SK-N-SH treated with all-trans-retinoic acid at 6 μM for 48 hours (cell line): ENCODE data around the gene UBE2V1.

Experiments
- ATAC-seq: fragments of 200-7000 bp; cut with Tn5 transposase; 3 replicates; pipeline ENCODE4 v1.9.1; 2020; ENCODE audit warnings: mild to moderate bottlenecking, moderate library complexity
- ARNTL ChIP-seq: fragments of 450-650 bp; formaldehyde crosslinking; IDR thresholded peaks from 2 replicates; pipeline ENCODE4 v1.5.0; 2020; ENCODE audit warnings: low read depth, mild to moderate bottlenecking, moderate library complexity, borderline replicate concordance
- BACH2 ChIP-seq: fragments of 250-450 bp; sonication (Bioruptor Pico); IDR thresholded peaks from 2 replicates; pipeline ENCODE4 v1.9.0; 2021; ENCODE audit warnings: mild to moderate bottlenecking, borderline replicate concordance
- CREB5 ChIP-seq: fragments of 250-450 bp; sonication (Bioruptor Pico); IDR thresholded peaks from 2 replicates; pipeline ENCODE4 v1.5.1; 2020; ENCODE audit warnings: low read depth, mild to moderate bottlenecking, moderate library complexity
- CSDC2 ChIP-seq: fragments of 250-450 bp; sonication (Bioruptor Pico); IDR thresholded peaks from 2 replicates; pipeline ENCODE4 v1.5.0; 2020; ENCODE audit warnings: mild to moderate bottlenecking, moderate library complexity
- ESRRG ChIP-seq: fragments of 250-450 bp; sonication (Bioruptor Pico); IDR thresholded peaks from 2 replicates; pipeline ENCODE4 v1.6.1; 2021; ENCODE audit warnings: mild to moderate bottlenecking
- GLIS3 ChIP-seq: fragments of 250-450 bp; sonication (Bioruptor Pico); IDR thresholded peaks from 2 replicates; pipeline ENCODE4 v1.5.0; 2020; ENCODE audit warnings: mild to moderate bottlenecking, moderate library complexity
- ISL1 ChIP-seq: fragments of 250-450 bp; sonication (Bioruptor Pico); IDR thresholded peaks from 2 replicates; pipeline ENCODE4 v2.1.2; 2022; ENCODE audit warnings: mild to moderate bottlenecking, moderate library complexity
- OSR1 ChIP-seq: fragments of 250-450 bp; sonication (Bioruptor Pico); IDR thresholded peaks from 2 replicates; pipeline ENCODE4 v1.8.0; 2022; ENCODE audit warnings: moderate library complexity, mild to moderate bottlenecking, inconsistent platforms
- PATZ1 ChIP-seq: fragments of 250-450 bp; sonication (Bioruptor Pico); IDR thresholded peaks from 2 replicates; pipeline ENCODE4 v1.8.0; 2020; ENCODE audit warnings: mild to moderate bottlenecking, moderate library complexity, borderline replicate concordance
- POU6F1 ChIP-seq: fragments of 250-450 bp; sonication (Bioruptor Pico); IDR thresholded peaks from 2 replicates; pipeline ENCODE4 v1.8.0; 2021; ENCODE audit warnings: low read depth, mild to moderate bottlenecking, moderate library complexity, borderline replicate concordance
- PPARA ChIP-seq: fragments of 250-450 bp; sonication (Bioruptor Pico); IDR thresholded peaks from 2 replicates; pipeline ENCODE4 v1.5.0; 2020; ENCODE audit warnings: mild to moderate bottlenecking, borderline replicate concordance
- RARB ChIP-seq: fragments of 250-450 bp; sonication (Bioruptor Pico); IDR thresholded peaks from 2 replicates; pipeline ENCODE4 v1.8.0; 2021; ENCODE audit warnings: mild to moderate bottlenecking, moderate library complexity
- SNAI2 ChIP-seq: fragments of 250-450 bp; sonication (Bioruptor Pico); IDR thresholded peaks from 2 replicates; pipeline ENCODE4 v1.5.0; 2020; ENCODE audit warnings: mild to moderate bottlenecking, moderate library complexity
- TOX ChIP-seq: fragments of 250-450 bp; sonication (Bioruptor Pico); IDR thresholded peaks from 2 replicates; pipeline ENCODE4 v1.8.0; 2021; ENCODE audit warnings: mild to moderate bottlenecking, moderate library complexity, borderline replicate concordance
- TSHZ2 ChIP-seq: fragments of 250-450 bp; sonication (Bioruptor Pico); IDR thresholded peaks from 2 replicates; pipeline ENCODE4 v1.5.0; 2020; ENCODE audit warnings: mild to moderate bottlenecking, moderate library complexity
- ZC3H10 ChIP-seq: fragments of 250-450 bp; sonication (Bioruptor Pico); IDR thresholded peaks from 2 replicates; pipeline ENCODE4 v1.5.1; 2021; ENCODE audit warnings: mild to moderate bottlenecking, moderate library complexity
- ZFP3 ChIP-seq: fragments of 250-450 bp; sonication (Bioruptor Pico); IDR thresholded peaks from 2 replicates; pipeline ENCODE4 v1.5.0; 2020; ENCODE audit warnings: mild to moderate bottlenecking, moderate library complexity
- ZFP30 ChIP-seq: fragments of 450-650 bp; formaldehyde crosslinking; IDR thresholded peaks from 2 replicates; pipeline ENCODE4 v1.5.0; 2022; ENCODE audit warnings: mild to moderate bottlenecking, moderate library complexity
- ZNF565 ChIP-seq: fragments of 450-650 bp; formaldehyde crosslinking; conservative IDR thresholded peaks from 2 replicates; pipeline ENCODE4 v1.5.0; 2020; ENCODE audit warnings: low read depth, mild to moderate bottlenecking, moderate library complexity
- ZNF70 ChIP-seq: fragments of 450-650 bp; formaldehyde crosslinking; IDR thresholded peaks from 2 replicates; pipeline ENCODE4 v1.5.0; 2020; ENCODE audit warnings: mild to moderate bottlenecking, moderate library complexity
- TF ChIP-seq, protein P1 (sequence below): fragments of 250-450 bp; sonication (Bioruptor Pico); IDR thresholded peaks from 2 replicates; pipeline ENCODE4 v1.5.1; 2021; ENCODE audit warnings: mild to moderate bottlenecking, moderate library complexity

Gene UBE2V1

GRCh38 chr20:50098259-50098658, 14.7 kb downstream of the UBE2V1 start:
- no peak for TF ChIP-seq OSR1 (CRISPR knock-in tag)
- TF ChIP-seq BACH2 (CRISPR knock-in tag), result no peak
- no peak for TF ChIP-seq POU6F1 (CRISPR knock-in tag)
- TF ChIP-seq SNAI2, result no peak
- TF ChIP-seq, protein P1, sequence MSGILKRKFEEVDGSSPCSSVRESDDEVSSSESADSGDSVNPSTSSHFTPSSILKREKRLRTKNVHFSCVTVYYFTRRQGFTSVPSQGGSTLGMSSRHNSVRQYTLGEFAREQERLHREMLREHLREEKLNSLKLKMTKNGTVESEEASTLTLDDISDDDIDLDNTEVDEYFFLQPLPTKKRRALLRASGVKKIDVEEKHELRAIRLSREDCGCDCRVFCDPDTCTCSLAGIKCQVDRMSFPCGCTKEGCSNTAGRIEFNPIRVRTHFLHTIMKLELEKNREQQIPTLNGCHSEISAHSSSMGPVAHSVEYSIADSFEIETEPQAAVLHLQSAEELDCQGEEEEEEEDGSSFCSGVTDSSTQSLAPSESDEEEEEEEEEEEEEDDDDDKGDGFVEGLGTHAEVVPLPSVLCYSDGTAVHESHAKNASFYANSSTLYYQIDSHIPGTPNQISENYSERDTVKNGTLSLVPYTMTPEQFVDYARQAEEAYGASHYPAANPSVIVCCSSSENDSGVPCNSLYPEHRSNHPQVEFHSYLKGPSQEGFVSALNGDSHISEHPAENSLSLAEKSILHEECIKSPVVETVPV, result no peak
- no peak for TF ChIP-seq ESRRG
- TF ChIP-seq ZFP30 (CRISPR knock-in tag), result no peak
- no peak for TF ChIP-seq ISL1
- TF ChIP-seq ZFP3 (CRISPR knock-in tag), result no peak
- no peak for TF ChIP-seq RARB (CRISPR knock-in tag)
- ATAC-seq, result no peak

DNA sequence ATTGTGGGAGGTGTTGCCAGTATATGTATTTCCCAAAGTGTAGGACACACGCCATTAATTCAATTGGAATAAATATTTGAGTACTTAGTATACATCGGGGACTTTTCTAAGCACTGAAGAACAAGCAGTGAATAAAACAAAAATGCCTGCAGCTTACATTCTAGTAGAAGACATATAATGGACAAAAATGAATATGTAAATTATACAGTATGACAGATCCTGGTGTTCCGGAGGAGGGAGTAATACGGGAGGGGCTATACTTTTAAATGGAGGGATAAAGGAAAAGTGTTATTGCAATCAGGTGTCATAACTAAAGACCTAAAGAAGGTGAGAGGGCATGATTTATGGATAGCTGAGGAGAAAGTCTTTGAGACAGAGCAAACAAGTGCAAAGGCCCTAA, 15.1 kb downstream of the UBE2V1 start:
- TF ChIP-seq PATZ1 (no peak), ZNF70 (CRISPR knock-in tag) (no peak), ARNTL (CRISPR knock-in tag) (no peak), CSDC2 (no peak)
- no peak for ATAC-seq

DNA sequence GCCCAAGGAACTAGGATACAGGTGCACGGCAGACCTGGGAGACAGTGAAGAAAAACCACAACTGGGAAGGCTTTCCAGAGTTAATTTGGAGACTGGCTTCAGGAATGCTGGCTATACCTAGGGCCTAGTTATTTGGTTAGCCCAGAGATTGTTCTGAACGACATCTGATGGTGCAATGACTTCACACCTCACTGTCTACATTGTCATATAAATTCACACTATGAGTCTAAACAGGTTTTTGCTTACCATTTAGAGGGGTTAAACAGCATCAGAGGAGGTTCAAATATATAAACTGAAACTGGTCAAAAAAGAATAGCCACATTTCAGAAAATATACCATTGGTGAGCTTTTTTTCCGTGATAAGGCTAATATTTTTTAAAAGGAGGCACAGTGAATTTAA, 16.7 kb downstream of the UBE2V1 start:
- ATAC-seq, result no peak
- TF ChIP-seq TOX (CRISPR knock-in tag), result no peak
- TF ChIP-seq TSHZ2, result no peak
- TF ChIP-seq PPARA (CRISPR knock-in tag), result no peak
- TF ChIP-seq ARNTL (CRISPR knock-in tag), result no peak
- TF ChIP-seq ZC3H10 (CRISPR knock-in tag), result no peak
- TF ChIP-seq RARB (CRISPR knock-in tag), result no peak
- no peak for TF ChIP-seq BACH2 (CRISPR knock-in tag)
- TF ChIP-seq OSR1 (CRISPR knock-in tag), result no peak
- no peak for TF ChIP-seq SNAI2
- no peak for TF ChIP-seq ZNF70 (CRISPR knock-in tag)
- TF ChIP-seq CREB5, result no peak
- no peak for TF ChIP-seq GLIS3 (CRISPR knock-in tag)
- no peak for TF ChIP-seq ISL1
- TF ChIP-seq ESRRG, result no peak
- no peak for TF ChIP-seq ZFP3 (CRISPR knock-in tag)
- no peak for TF ChIP-seq ZNF565 (CRISPR knock-in tag)
- TF ChIP-seq POU6F1 (CRISPR knock-in tag), result no peak
